Measurements from ENCODE around the gene SRSF9. TPM values are rescaled to one million over a fixed set of nuclear protein-coding genes. Genes with fewer than 3 reads are reported as not detected.
A peak's percentile ranks its signal among the peaks of the same experiment; 100 is the strongest.

Gene SRSF9
- total RNA-seq, 1 donor from 2014 or later, result 38.9 TPM

DNA sequence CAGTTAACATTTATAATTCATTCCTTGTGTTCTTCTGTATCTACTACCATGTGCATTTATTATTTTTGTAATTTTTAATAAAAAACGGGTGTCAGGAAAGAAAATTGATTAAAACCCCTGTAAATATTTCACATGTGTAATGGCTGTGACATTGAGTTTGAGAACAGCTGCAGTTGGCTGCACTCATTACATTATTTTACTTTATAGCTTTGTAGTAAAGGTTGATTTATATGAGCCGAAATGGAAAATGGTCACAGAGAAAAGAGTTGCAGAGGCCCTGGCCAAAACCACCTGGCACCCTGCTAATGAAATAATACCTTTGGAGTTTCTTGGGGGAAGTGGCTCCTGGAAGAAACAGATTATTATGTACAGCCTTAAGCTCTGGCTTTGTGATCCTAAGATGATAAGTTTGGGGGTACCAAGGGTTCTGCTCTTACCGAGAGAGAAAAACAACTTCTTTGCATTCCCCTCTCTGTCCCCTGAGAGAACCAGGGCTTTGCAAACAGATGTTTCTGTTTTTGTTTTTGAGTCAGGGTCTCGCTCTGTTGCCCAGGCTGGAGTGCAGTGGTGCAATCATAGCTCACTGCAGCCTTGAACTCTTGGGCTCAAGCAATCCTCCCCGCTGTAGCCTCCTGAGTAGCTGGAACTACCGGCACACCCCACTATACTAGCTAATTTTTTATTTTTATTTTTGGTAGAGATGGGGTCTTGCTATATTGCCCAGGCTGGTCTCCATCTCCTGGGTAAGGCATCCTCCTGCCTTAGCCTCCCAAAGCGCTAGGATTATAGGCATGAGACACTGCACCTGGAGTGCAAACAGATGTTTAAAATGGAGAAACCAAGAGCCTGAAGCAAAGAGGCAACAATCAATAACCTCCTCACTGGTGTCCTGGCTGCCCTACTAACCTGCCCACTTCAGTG, 16.7 kb upstream of the SRSF9 start:
- ATAC-seq (ENCODE audit: poor library complexity) (no peak), DNase-seq (no peak)
- intact Hi-C loops (cut with DNase I), result no loop called here

DNA sequence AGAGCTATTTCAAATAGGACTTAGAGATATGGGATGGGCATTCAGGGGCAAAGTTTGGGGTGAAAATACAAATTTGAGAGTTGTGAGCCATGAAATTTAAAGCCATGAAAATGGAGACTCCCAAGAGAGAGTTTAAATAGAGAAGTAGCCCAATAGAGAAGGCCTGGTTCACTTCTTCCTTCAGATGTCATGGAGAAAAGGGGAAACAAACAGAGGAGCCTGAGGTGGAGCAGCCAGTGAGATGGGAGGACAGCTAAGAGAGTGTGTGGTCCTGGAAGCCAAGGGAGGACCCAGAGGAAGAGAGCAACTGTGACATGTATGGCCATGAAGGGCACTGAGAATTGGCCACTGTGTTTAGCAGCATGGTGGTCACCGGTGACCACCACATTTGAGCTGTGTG, 14.1 kb upstream of the SRSF9 start:
- intact Hi-C loops (cut with DNase I), result no loop called here
- no peak for ATAC-seq (ENCODE audit: poor library complexity)
- DNase-seq, result no peak

GRCh38 chr12:120481022-120481767, 11.6 kb upstream of the SRSF9 start:
- intact Hi-C loops (cut with DNase I), result no loop called here
- ATAC-seq (ENCODE audit: poor library complexity), result no peak
- DNase-seq, result no peak

- intact Hi-C loops (cut with DNase I), result no loop called here
- DNase-seq (no peak), ATAC-seq (ENCODE audit: poor library complexity) (no peak)
Measured at GRCh38 chr12:120480211-120480610, 10.7 kb upstream of the SRSF9 start.

GRCh38 chr12:120479458-120479857, 9.9 kb upstream of the SRSF9 start:
- DNase-seq (no peak), ATAC-seq (ENCODE audit: poor library complexity) (no peak)
- intact Hi-C loops (cut with DNase I), result no loop called here

GRCh38 chr12:120475643-120476042, 6.1 kb upstream of the SRSF9 start:
- DNase-seq, result no peak
- no peak for ATAC-seq (ENCODE audit: poor library complexity)
- intact Hi-C loops (cut with DNase I), result no loop called here

- ATAC-seq (ENCODE audit: poor library complexity), result no peak
Measured at GRCh38 chr12:120474616-120474960, 5.0 kb upstream of the SRSF9 start.

GRCh38 chr12:120473807-120474615, 4.5 kb upstream of the SRSF9 start:
- ATAC-seq (ENCODE audit: poor library complexity), result no peak
- intact Hi-C loops (cut with DNase I), result no loop called here
- DNase-seq, result no peak

More at GRCh38 chr12:120474616-120474960, 5.0 kb upstream of the SRSF9 start:
- intact Hi-C loops (cut with DNase I), result no loop called here
- DNase-seq, result no peak

GRCh38 chr12:120472521-120472920, 3.0 kb upstream of the SRSF9 start:
- ATAC-seq (ENCODE audit: poor library complexity) (no peak), DNase-seq (no peak)
- intact Hi-C loops (cut with DNase I), result no loop called here

DNA sequence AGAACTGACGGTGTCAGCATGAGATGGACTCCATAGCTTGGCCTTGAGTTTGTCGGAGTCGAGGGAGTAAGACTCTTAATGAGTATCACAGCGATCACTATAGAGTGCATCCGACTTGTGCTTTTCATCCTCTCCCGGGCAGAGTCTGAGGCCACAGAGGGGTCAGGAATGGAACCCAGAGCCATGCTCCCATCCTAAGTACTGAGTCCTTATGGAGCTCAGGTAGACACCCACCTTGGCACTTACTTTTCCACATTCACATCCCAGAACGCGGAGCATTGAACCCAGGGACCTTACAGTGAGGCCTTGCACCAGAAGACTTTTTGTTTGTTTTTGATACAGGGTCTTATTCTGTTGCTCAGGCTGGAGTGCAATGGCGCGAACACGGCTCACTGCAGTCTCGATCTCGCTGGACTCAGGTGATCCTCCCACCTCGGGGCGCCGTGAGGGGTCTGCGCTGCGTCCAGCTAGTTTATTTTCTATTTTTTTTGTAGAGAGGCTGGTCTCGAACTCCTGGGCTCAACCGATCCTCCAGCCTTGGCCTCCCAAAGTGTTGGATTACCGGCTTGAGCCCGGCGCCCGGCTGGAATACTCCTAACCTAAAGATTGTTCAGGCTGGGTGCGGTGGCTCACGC, 719 bp upstream of the SRSF9 start:
- DNase-seq, result no peak
- intact Hi-C loops (cut with DNase I), result no loop called here
- peak; percentile 26 for ATAC-seq (ENCODE audit: poor library complexity)

DNA sequence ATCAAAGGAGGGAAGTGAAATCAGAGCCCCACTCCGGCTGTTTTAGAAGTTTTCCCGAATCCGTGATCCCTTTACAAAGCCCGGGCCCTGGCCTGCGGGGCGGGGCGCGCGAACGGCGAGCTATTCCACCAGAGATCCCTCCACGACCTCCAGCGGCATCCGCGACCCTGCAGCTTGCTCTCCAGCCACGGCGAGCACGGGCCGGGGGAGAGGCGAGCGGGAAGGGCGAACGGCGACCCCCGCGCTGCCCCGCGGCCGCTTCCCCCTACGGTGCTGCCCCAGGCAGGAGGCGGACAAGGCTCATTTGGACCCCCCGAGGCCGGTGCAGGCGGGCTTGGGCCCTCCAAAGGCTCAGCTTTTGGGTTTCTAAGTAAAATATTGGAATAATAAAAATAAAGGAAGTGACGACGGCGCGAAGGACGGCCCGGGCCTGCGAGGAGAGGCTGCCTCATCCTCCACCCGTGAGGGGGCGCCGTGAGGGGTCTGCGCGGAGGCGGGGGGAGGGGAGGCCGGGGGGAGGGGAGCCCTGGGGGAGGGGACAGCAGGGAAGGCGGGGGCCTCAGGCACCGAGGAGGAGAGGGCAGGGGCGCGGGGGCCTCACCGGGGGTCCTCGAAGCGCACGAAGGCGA, 613 bp downstream of the SRSF9 start:
- intact Hi-C loops (cut with DNase I), result no loop called here
- peak; percentile 56 for DNase-seq

DNA sequence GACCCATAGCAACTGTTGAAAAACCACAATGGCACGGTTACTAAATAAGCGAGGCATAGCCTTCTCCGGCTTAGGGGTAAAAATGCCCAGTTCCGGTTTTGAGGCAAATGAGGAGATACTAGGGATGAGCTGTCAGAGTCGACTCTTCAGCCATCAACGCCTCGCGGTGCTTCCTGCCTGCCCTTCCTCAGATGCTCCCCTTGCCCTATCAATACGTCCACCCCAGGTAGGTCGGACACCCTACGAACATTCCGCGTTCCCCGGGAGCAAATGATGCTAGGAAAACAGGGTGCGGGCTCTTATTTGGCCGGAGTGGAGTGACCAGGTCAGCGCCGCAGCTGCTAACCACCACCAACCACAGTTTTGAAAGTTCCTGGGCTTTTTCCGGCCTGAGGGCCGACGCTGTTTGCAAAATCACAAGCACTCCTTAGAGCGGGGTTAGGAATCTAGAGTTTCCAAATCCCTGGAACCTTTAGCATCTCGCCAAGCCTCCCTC, 1.2 kb downstream of the SRSF9 start:
- peak; percentile 50 for DNase-seq
- peak; percentile 9 for ATAC-seq (ENCODE audit: poor library complexity)
- intact Hi-C loops (cut with DNase I), result no loop called here

More for the DNA sequence above, 613 bp downstream of the SRSF9 start:
- peak; percentile 28 for ATAC-seq (ENCODE audit: poor library complexity)

GRCh38 chr12:120467439-120467838, 2.1 kb downstream of the SRSF9 start:
- no peak for ATAC-seq (ENCODE audit: poor library complexity)
- intact Hi-C loops (cut with DNase I), result no loop called here
- DNase-seq, result no peak

- ATAC-seq (ENCODE audit: poor library complexity), result no peak
- DNase-seq, result peak; percentile 50
- intact Hi-C loops (cut with DNase I), result no loop called here
Measured at GRCh38 chr12:120466560-120467315, 2.8 kb downstream of the SRSF9 start.

DNA sequence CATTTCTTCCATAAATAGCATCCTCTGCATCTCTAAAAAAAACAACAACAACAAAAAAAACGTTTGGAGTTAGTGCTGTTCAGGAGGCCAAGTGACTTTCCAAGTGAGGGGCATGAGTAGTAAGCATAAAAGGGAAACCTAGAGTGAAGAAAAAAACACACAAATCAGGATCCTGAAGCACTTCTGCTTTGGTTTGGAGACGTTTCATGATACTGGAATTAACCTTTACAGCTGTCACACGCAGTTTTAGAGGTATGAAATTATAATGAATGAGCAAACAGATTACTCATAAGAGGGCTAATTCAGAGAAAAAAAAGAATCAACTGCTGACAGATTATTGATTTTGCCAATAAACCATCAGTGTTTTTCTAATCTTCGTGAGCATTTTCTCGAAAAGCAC, 3.8 kb downstream of the SRSF9 start:
- intact Hi-C loops (cut with DNase I), result no loop called here
- no peak for DNase-seq
- ATAC-seq (ENCODE audit: poor library complexity), result no peak

DNA sequence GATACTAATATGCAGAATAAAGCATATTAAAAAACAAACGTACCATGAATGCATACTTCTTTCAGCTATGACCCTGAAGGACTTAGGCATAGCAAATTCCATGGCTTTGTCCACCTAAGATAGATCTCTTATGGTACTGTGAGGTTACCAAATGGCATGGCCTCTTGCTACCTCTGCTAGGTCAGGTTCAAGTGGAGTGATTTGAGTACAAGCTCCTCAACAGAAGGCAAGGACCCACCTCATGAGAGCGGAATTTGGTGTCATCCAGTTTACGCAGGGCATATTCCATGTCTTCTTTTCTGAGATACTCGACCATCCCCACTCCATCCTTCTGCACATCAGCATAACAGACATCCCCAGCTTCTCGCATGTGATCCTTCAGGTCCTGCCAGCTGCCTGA, 5.8 kb downstream of the SRSF9 start:
- DNase-seq, result no peak
- ATAC-seq (ENCODE audit: poor library complexity), result no peak

GRCh38 chr12:120462099-120462640, 7.4 kb downstream of the SRSF9 start:
- DNase-seq, result no peak
- ATAC-seq (ENCODE audit: poor library complexity), result no peak
- intact Hi-C loops (cut with DNase I), result no loop called here

More for the DNA sequence above, 5.8 kb downstream of the SRSF9 start:
- intact Hi-C loops (cut with DNase I), result no loop called here

All from Right ventricle myocardium superior (tissue), 1 donor.